Fibroblast of lung (primary cell): ENCODE measurements around the gene SEZ6L.

Source experiments
- EZH2 ChIP-seq: IDR thresholded peaks from 2 replicates; pipeline ENCODE4 v1.5.1; 2012; ENCODE audit warnings: low read length, control low read depth, mild to moderate bottlenecking; ENCODE audit errors: missing control alignments
- TF ChIP-seq, protein P1 (sequence below), 2 donors: IDR thresholded peaks in 1 of 2; conservative IDR thresholded peaks in 1 of 2; 1 replicate in 1 of 2; 2 replicates in 1 of 2; pipeline ENCODE4 v1.5.1; 2011 to 2012; ENCODE audit warnings: low read length in 2 of 2, control low read depth in 1 of 2, inconsistent platforms in 1 of 2, low read depth in 1 of 2, mild to moderate bottlenecking in 1 of 2

GRCh38 chr22:26385164-26385563 is 215.9 kb downstream of the SEZ6L start:
- TF ChIP-seq, protein P1, sequence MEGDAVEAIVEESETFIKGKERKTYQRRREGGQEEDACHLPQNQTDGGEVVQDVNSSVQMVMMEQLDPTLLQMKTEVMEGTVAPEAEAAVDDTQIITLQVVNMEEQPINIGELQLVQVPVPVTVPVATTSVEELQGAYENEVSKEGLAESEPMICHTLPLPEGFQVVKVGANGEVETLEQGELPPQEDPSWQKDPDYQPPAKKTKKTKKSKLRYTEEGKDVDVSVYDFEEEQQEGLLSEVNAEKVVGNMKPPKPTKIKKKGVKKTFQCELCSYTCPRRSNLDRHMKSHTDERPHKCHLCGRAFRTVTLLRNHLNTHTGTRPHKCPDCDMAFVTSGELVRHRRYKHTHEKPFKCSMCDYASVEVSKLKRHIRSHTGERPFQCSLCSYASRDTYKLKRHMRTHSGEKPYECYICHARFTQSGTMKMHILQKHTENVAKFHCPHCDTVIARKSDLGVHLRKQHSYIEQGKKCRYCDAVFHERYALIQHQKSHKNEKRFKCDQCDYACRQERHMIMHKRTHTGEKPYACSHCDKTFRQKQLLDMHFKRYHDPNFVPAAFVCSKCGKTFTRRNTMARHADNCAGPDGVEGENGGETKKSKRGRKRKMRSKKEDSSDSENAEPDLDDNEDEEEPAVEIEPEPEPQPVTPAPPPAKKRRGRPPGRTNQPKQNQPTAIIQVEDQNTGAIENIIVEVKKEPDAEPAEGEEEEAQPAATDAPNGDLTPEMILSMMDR (conservative IDR thresholded peaks at IDR 0.05 in 1 of 2, IDR thresholded peaks at IDR 0.05 in 1 of 2; ENCODE audit: low read depth in 1 of 2, low read length in 2 of 2): no peak
- TF ChIP-seq EZH2: no peak
